ENCODE data around the gene AP2M1. TPM values are rescaled to one million over a fixed set of nuclear protein-coding genes. Genes with fewer than 3 reads are reported as not detected.

Gene AP2M1
- total and polyA plus RNA-seq, 10 of the 15 experiments (the other 5 are each of a cell fraction or from before 2014, with no cell fraction given): 65.6 to 356 (median 161) TPM

DNA sequence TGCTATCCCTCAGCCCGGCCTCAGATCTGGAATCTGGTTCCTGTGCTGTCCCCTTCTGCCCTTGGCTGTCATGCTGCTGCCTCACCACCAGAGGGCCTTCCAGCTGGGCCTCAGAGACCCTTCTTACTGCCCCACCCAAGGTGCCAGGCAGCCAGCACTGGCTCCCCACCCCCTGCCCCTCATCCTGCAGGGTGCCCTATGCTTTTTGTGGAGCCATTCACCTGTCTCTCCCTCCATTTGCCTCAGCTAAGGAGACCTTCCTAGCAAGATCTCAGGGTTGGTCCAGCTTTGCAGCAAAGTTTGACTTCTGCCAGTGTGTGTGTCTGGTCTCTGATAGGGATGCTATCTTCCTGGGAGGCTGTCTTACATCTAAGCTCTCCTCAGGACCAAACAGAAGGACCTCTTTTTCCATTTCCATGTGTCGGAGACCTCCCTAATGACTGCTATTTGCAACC is 52.9 kb downstream of the AP2M1 start:
- DNase-seq (ENCODE audit: low read depth, low spot score) (no peak), FAIRE-seq (peak; percentile 91), ATAC-seq (peak; percentile 71)
- Histone ChIP-seq H3K9ac (ENCODE audit: control insufficient read depth, insufficient read depth, low read length) (no peak overlapping the region), H3K9me3 (replicated peaks; ENCODE audit: control insufficient read depth, insufficient read depth, low read length) (no peaks in the 10 kb centered on the region), H3K4me2 (ENCODE audit: control insufficient read depth, insufficient read depth) (no peak overlapping the region), H3K27me3 (replicated peaks in 1 of 2; ENCODE audit: control insufficient read depth in 2 of 2, insufficient read depth in 2 of 2, low read length in 1 of 2) (peaks cover 16 to 18% of the 10 kb centered on the region in 2 experiments), H3K79me2 (ENCODE audit: control insufficient read depth, insufficient read depth, low read length) (no peaks in the 10 kb centered on the region), H3K36me3 (ENCODE audit: control insufficient read depth in 2 of 2, insufficient read depth in 2 of 2, low read length in 1 of 2) (no peaks in the 10 kb centered on the region), H4K20me1 (ENCODE audit: control insufficient read depth, insufficient read depth) (no peaks in the 10 kb centered on the region), H3K4me1 (ENCODE audit: control insufficient read depth, insufficient read depth, low read length) (no peaks in the 10 kb centered on the region), H3K4me3 (no peak overlapping the region), H3K27ac (ENCODE audit: control insufficient read depth, insufficient read depth) (no peak overlapping the region), H2AFZ (ENCODE audit: control insufficient read depth, low read depth, low read length) (no peak overlapping the region)
- no TSS peak for BruUV-seq (replicated peaks)
- no peak for TF ChIP-seq EP300 (IDR thresholded peaks at IDR 0.05; ENCODE audit: borderline replicate concordance in 1 of 2, control insufficient read depth in 1 of 2, low read depth in 2 of 2, low read length in 2 of 2)
- no peak for TF ChIP-seq NFYA (IDR thresholded peaks at IDR 0.05; ENCODE audit: borderline replicate concordance, low read depth, low read length)
- TF ChIP-seq SMC3 (IDR thresholded peaks at IDR 0.05; ENCODE audit: borderline replicate concordance, low read length): peak; percentile 75
- 0 out of 2 replicates have a peak, but pooled peaks have one; percentile 19 for TF ChIP-seq YY1 (IDR thresholded peaks at IDR 0.05; ENCODE audit: low read depth, low read length)
- TF ChIP-seq, protein P1, sequence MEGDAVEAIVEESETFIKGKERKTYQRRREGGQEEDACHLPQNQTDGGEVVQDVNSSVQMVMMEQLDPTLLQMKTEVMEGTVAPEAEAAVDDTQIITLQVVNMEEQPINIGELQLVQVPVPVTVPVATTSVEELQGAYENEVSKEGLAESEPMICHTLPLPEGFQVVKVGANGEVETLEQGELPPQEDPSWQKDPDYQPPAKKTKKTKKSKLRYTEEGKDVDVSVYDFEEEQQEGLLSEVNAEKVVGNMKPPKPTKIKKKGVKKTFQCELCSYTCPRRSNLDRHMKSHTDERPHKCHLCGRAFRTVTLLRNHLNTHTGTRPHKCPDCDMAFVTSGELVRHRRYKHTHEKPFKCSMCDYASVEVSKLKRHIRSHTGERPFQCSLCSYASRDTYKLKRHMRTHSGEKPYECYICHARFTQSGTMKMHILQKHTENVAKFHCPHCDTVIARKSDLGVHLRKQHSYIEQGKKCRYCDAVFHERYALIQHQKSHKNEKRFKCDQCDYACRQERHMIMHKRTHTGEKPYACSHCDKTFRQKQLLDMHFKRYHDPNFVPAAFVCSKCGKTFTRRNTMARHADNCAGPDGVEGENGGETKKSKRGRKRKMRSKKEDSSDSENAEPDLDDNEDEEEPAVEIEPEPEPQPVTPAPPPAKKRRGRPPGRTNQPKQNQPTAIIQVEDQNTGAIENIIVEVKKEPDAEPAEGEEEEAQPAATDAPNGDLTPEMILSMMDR (IDR thresholded peaks at IDR 0.05 in 2 of 3, conservative IDR thresholded peaks at IDR 0.05 in 1 of 3; ENCODE audit: control insufficient read depth in 2 of 3, extremely low read depth in 1 of 3, insufficient read depth in 1 of 3, low read depth in 3 of 3, low read length in 3 of 3): peak; percentile 72 to 98 (median 74)
- TF ChIP-seq RAD21 (IDR thresholded peaks at IDR 0.05; ENCODE audit: insufficient read depth, low read depth, low read length): peak; percentile 54
- SMC1A ChIA-PET (ENCODE audit: uncharacterized antibody, unreplicated experiment): interaction anchor here (1.0 to 3.7 kb wide), 10 partner anchors 10 to 332 kb away, joined by 3 to 15 read pairs (median 4); partner anchors contain the start of gene EEF1AKMT4
- 3% methylated on average over 2 of the region's 2 CpGs for WGBS (ENCODE audit: insufficient coverage, insufficient replicate concordance, low lambda C conversion rate, missing lambda C conversion rate)
- POLR2A ChIA-PET: interaction anchor here (0.5 to 0.6 kb wide), 2 partner anchors 49 to 443 kb away, joined by 3 to 4 read pairs; no protein-coding TSS in a partner anchor
- CTCF ChIA-PET: interaction anchor here (0.6 to 4.4 kb wide), 32 partner anchors 10 to 335 kb away, joined by 3 to 69 read pairs (median 4); partner anchors contain the start of genes ABCC5, ABCF3, AP2M1 and EEF1AKMT4
- intact Hi-C loops (cut with micrococcal nuclease; ENCODE audit: unreplicated experiment): loop anchor here (2.0 kb wide), 1 partner anchor 61 kb away; no protein-coding TSS in a partner anchor
- RAD21 ChIA-PET (ENCODE audit: unreplicated experiment): interaction anchor here (0.9 to 2.3 kb wide), 10 partner anchors 10 to 332 kb away, joined by 3 to 17 read pairs (median 5); partner anchors contain the start of gene EEF1AKMT4
- in situ Hi-C loops (cut with MboI): no loop called here

Data from GM12878 (cell line).